OCI-M2 (cell line): ENCODE results near the gene APOL5.
A peak's percentile ranks its signal among the peaks of the same experiment; 100 is the strongest.

Experiments used
- DNase-seq: peaks from one replicate; lab custom pipeline; 2025; ENCODE audit not compliant: unreplicated experiment; lab: John Stamatoyannopoulos, UW

APOL5 gene

DNA sequence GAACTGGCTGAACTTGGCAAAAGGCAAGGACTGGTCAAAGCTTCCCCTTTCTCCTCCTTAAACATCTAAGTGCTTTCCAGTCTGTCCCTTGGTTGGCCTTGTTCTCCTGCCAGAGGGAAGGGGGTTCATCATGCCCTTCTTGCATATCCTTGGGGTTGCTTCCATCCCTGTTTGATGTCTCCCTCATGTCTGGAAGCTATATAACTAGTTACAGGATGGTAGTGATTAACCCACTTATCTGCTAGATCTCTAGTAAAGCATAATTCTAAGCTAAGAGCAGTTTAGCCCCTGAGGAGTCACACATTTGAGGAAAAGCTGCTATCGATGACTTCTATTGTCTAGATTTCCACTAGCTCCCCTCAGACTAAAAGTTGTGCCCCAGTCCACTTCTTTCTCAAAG is 22.9 kb downstream of the APOL5 start:
- no peak for DNase-seq

DNA sequence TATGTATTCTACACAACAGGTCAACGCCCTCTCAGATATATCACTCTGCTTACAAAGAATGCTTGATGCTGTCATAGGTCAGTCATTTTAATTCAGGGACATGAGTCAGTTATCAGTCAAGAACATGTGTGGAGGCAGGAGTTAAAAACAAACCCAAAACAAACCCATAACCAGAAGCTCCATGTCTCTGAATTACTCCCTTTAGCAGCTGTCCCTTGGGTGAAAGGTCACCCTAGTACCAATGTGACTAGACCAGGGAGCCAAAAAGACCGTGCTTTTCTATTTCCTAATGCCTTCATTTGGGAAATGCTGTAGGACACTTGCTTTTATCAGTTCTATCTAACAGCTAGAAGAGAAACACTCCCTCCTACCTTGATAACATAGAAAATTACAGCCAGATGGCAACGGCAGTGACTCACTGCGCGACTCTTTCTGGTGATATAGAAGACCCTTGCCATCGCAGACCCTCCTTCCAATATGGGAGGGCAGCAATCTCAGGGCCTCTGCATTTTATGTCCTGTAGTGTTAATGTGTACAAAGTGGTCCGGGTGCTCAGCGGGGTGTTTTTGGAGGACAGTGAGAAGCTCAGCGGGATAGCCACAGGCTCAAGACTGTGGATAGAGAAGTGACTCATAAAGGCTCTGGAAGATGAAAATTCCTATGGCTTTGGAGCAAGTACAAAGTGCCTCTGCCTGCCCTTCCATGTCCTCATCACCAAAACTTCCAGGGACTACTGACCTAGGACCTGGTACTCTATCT is 24.8 kb downstream of the APOL5 start:
- peak; percentile 42 for DNase-seq

DNA sequence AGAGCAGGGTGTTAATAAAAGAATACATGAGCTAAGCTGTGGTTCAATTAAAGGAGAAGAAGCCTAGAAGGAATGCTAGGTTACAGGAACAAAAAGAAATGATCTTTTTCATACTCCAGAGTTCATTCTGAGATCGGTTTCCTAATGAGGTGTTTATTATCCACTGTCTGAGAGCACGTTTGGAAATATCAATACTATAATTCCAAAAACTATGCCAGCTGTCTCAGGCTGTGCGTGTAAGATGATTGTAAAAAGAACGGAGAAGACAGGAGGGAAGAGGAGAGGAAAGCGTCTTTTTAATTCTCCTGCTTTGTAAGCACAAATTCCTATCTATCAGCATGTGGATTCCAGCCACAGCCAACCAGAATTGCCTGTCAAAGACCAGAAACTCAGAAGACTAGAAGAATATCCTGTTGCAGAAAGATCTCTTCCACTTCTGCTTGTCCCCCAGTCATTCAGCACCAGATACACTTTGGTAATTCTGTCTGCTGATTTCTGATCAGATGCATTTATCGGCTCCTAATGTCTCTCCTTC is 25.7 kb downstream of the APOL5 start:
- no peak for DNase-seq

DNA sequence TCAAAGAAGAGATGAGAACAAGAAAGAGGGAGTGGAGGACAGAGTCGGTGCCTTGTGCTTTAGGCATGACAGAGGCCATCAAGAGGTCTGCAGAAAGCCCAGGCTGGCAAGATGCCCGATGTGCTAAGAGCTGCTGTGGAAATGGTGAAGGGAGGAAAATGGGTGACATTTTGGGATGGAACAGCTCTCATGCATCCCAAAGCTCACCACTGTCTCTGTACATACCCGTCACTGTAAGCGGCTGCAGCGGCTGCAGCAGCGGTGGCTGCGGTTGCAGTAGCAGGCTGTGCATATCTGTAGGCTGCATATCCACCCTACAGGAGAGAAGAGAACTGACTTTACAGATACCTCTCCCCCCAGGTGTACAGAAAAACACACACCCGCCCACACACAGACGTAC is 28.6 kb downstream of the APOL5 start:
- no peak for DNase-seq

DNA sequence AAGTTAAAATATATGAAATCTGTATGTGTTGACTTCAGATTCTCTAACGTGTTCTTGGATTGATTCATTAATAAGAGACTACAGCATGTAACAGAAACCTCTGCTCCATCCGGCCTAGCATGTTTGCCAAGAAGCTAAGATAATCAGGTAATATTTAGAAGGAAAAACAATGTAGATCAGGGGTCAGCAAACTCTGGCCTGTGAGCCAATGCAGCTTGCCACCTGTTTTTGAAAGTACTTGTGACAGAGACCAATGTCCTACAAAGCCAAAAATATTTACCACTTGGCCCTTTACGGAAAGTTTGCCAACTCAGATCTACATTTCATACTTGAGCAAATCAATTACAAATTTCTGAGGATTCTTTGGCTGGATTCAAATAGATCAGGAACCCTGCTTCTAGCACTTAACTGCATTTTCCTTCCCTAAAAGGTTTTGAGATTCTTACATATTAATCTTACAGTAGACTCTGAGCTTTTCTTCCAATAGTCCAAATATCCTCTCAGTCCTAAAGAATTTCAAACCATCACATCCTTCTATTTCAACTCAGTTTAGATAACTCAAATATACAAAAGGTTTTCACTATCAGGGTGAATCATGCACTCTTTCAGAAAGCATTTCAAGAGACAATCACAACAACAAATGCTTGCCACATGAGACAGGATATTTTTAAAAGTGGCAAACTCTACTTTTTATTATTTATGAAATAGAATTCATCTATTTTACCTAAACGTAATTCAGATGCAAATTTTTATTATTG is 29.5 kb downstream of the APOL5 start:
- no peak for DNase-seq

DNA sequence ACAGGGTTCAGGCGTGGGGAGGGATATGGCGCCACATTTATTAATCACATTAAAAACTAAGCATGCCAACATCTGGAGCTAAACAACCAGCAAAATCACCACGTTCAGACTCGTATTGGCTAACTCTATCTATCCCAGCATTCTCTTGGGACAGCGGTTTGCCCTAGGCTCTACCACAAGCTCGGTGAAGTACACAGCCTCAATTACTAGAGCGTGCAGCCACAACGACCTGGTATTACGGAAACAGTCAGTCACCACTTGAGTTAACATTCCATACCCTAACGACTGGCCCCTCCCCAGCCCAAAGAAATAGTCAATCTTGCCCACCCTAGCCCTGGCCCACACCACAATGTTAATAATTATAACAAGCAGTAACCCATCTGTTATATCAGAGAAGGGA is 32.1 kb downstream of the APOL5 start:
- DNase-seq, result no peak

DNA sequence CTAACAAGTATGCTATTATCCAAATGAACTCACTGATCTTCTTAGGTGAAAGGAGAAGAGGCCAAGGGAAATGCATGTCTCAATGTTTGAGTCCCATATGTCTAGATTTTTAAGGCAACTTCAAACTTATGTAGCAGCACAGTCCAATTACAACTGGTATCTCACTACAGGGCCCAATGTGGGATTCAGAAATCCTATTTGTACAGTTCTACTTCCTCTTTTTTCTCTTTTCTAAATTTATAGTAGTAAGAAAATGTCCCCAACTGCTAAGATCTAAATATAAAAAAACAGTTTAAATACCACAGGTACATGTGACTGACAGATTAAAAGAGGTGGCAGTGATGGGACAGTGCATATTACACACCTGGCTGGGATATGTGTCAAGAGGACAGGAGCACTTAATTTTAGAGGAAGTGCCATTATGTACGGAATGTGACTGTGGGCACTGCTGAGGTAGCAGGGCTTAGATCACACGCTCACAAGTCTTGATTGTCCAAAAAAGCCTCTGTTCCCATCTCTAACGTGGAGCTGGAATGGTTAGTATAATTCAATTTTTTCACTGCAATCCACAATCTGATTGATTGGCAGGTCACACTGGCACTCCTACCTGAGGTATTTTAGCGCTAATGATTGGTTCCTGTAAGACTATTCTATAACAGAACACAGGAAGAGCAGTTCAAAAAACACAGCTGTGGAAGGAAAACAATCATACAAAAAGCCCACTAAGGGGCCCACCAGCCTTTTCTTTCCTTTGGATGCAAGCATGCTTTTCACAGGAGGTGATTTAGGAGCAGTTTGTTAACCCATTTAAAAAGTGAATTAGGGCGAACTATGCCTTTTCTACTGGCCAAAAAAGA is 34.6 kb downstream of the APOL5 start:
- DNase-seq, result no peak

DNA sequence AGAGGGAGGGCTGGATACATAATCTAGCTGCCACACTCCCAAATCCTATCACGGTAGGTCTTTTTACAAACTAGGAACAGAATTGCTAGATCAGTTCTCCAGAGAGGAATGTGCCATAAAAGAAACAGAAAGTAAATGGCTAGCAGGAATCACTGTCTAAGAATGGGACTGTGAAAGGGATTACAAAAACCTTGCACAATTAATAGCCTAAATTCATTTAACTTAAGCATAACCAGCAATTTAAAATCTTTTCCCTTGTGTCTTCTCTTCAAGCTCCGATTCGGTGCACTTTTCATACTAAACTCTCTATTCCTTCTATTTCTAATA is 35.2 kb downstream of the APOL5 start:
- no peak for DNase-seq

DNA sequence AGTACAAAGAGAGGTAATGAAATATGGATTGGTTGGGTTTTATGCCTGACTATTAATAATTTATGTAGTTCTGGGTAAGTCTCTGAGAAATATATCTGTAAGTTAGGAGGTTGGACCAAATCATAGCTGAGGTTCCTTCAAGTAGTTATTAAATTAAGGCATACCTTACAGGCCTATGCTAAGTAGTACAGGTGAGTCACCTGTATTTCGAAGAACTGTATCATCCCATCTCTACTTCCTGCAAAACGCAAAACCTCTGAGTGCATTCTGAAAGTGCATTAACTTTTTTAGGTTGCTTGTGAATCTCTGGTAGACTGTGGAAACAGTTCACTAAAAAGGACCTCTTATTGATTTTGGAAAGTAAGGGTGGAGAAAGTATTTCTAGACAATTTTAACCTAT is 37.1 kb downstream of the APOL5 start:
- DNase-seq, result no peak

DNA sequence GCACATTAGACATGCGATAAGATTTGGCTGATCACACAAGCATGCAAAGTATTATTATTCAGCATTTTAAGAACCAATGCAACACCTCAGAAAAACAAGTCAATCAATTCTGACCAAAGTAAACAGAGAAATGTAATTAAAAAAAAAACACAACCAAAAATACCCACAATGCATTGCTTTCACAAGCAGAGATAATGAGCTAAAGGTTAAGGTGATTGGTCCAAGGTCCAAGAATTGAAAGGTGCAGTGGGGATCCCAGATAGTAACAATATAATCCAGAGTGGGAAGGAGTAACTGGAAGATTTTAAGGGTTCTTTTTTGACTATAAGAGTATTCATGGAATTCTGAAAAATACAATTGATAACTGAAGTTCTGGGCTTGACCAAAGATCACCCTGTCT is 39.0 kb downstream of the APOL5 start:
- no peak for DNase-seq

DNA sequence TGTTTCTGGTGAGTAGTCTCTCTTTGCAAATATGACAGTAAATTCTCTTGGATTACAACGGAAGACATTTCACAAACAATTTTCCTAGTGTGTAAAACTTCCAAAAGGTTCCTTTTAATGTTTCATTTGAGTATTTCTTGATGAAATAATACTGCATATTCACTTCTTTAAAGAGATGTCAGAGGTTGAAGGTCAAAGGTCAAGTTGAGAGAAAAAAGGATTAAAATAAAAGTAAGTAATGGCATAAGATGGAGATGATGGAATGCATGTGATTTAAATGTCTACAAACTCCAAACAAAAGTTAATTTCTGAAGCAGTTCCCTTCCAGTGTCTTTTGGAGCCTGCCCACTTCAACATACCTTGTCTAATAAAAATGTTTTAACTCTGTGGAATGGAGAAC is 40.7 kb downstream of the APOL5 start:
- no peak for DNase-seq

DNA sequence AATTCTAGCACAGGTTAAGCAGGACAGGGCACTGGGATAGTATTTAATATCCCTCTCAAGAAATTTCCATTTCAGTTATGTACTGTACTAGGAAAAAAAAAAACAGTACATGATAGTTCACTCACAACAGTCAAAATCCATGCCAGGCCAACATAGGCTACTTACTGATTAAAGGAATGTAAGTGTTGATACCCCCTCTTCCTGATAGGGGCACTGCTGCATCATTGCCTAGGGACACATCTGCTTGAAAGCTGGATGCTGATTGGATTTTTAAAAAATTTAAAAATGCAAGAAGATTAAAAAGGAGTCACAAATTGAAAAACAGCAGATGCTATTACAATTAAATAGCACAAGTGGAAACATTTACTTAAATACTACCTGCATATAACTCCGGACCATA is 43.4 kb downstream of the APOL5 start:
- DNase-seq, result no peak

DNA sequence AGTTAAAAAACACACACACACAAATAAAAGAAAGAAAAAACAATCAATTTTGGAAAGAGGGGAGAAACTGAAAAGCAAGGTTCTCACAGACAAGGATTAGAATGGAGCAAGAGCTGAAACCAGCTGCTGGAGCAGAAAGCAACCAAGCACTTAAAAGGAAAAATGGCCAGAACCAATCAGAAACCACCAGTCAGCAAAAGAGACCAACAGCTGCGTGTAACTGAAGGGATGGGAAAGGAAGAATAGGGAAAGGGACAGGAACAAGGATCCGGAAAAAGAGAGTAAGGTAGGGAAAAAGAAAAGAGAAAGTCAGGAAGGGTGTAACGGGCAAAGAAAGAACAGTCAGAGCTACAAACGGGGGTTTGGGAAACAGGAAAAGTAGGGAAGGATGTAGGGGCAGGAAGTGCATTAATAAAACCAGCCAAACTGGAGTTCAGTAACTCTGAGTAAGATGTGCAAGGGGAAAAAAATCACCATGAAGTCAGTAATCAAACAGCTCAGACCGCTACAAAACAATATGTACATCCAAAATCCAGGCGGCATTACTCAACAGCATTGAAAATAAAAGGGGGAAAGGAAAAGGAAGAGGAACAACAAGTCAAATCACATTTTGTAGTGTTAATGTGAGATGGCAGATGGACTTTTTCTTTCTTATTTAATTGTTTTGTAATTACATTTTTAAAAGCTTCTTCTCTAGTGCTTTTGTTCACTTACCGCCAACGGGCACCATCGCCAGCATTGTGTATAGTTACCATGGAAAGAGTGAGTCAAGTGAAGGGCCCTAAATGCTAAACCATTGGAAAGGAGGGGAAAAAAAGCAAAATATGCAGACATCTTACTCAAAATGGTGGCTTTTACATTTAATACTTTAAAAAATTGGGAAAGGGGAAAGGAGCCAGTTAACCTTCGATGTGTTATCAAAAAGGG is 49.2 kb downstream of the APOL5 start:
- DNase-seq, result no peak

DNA sequence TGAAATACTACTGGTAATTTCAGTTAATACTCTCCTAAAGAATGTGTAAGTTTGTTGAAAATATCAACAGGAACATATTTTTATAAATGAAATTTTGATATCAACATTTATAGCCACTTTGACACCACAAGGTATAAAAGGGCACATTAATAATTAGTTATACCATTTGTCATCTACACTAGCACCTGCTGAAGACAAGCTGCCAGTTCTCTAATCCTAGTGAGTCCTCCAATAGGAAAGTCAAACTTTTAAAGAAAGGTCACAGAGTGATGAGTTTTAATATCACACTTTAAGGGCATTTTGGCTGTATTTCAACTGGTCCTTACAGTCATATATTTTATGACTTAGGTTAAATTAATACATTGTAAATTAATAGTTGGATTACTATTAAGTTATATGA is 52.3 kb downstream of the APOL5 start:
- DNase-seq, result no peak

DNA sequence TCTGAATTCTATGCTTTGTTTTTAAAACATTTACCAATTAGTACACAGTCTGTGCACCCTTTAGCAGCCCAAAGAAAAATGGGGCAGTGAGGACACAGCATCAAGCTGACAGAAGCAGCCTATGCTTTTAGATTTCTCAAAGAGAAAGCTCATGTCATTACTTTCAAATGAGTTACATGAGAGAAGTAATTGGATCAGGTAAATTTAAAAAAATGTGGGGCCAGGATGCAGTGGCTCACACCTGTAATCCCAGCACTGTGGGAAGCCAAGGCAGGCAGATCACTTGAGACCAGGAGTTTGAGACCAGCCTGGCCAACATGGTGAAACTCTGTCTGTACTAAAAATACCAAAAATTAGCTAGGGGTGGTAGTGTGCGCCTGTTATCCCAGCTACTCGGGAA is 57.7 kb downstream of the APOL5 start:
- no peak for DNase-seq

DNA sequence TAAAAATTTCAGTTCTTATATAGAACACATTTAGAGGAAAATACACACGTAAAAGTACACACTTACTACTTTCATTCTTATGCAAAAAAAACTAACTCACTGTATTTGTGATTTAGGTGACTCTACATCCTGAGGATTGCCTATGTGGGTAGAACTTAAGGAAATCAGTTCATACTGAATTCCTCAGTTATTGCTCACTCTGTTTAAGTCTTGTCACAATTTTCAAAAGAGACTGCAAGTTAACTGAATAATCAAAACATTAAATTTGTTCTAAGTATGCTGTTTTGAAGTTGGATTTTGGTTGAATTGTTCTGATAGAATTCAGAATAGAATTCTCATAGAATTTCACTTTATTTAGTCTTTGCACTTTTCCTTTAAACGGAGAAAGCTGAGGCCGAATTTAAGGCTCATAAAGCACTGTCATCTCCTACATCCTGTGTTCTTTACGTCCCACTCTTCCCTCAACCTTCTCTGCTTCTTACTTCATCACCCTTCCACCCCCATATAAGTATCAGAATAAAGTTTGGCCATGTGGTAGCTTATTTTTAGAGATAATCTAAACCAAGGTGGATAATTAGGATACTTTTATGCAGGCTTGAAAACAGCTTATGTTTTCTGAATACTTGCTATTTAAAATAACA is 59.8 kb downstream of the APOL5 start:
- no peak for DNase-seq
